GM19397 (cell line): Measurements from ENCODE around the gene RACK1.
"Not testable (repeated sequence)": the region's sequence is repeated elsewhere in the genome, so short reads cannot be mapped to it uniquely, and the experiment has no call there.

Experiments
- ATAC-seq: cut with Tn5 transposase; IDR thresholded peaks from one replicate; pipeline ENCODE4 v1.9.1; 2021; ENCODE audit warnings: mild to moderate bottlenecking, moderate library complexity; ENCODE audit not compliant: unreplicated experiment

The RACK1 gene

GRCh38 chr5:181217111-181217802, 26.4 kb downstream of the RACK1 start:
- no peak for ATAC-seq

GRCh38 chr5:181215997-181216989, 27.4 kb downstream of the RACK1 start:
- ATAC-seq: no peak

DNA sequence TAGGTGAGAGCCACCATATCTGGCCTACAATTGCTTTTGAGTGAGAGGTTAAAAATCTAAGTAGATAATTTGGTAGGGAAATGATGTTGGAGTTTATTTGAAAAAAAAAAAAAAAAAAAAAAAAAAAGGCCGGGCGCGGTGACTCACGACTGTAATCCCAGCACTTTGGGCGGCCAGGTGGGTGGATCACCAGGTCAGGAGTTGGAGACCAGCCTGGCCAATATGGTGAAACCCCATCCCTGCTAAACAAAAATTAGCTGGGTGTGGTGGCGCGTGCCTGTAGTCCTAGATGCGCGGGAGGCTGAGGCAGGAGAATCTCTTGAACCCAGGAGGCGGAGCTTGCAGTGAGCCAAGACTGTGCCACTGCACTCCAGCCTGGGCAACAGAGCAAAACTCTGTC, 29.5 kb downstream of the RACK1 start:
- not testable (repeated sequence) for ATAC-seq

GRCh38 chr5:181212934-181213333, 30.8 kb downstream of the RACK1 start:
- no peak for ATAC-seq

- ATAC-seq: no peak
Measured at GRCh38 chr5:181212080-181212479, 31.6 kb downstream of the RACK1 start.

DNA sequence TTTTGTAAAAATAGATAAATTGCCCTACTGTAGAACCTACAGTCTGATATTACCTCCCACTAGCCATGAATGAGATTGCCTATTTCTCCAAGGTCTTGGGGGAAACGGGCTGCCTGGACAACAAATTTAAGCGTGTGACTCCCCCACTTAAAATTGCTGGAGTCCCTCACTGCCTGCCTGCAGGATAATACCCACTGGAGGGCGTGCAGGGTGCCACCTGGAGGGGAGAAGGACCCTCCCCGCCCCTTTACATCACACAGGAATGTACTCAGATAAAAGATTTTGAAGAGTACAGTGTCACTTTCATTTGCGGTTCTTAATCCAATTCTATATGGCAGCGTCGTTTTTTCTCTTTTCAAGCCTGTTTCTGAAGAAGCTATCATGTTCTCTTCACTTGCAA, 32.5 kb downstream of the RACK1 start:
- no peak for ATAC-seq

DNA sequence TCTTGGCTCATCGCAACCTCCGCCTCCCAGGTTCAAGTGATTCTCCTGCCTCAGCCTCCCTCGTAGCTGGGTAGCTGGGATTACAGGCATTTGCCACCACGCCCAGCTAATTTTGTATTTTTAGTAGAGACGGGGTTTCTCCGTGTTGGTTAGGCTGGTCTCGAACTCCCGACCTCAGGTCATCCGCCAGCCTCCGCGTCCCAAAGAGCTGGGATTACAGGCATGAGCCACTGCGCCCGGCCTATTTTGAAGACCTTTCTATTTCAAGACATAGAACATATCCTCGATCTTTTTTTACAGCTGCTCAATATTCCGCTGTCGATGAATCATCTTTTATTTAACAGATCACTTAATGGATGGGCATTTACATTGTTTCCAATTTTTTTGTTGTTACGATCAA, 33.0 kb downstream of the RACK1 start:
- not testable (repeated sequence) for ATAC-seq

DNA sequence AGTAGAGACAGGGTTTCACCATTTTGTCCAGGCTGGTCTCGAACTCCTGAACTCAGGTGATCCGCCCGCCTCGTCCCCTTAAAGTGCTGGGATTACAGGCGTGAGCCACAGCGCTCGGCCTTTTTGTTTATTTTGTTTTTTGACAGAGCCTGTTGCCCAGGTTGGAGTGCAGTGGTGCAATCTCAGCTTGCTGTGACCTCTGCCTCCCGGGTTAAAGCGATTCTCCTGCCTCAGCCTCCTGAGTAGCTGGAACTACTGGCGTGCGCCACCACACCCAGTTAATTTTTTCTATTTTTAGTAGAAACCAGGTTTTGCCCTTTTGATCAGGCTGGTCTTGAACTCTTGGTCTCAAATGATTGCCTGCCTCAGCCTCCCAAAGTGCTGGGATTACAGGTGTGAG, 33.6 kb downstream of the RACK1 start:
- not testable (repeated sequence) for ATAC-seq

DNA sequence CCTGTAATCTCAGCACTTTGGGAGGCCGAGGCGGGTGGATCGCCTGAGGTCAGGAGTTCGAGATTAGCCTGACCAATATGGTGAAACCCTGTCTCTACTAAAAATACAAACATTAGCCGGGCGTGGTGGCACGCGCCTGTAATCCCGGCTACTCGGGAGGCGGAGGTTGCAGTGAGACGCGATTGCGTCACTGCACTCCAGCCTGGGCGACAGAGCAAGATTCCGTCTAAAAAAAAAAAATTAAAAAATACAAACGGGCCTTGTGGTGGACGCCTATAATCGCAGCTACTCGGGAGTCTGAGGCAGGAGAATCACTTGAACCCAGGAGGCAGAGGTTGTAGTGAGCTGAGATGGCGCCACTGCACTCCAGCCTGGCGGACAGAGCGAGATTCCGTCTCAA, 34.7 kb downstream of the RACK1 start:
- ATAC-seq: not testable (repeated sequence)

DNA sequence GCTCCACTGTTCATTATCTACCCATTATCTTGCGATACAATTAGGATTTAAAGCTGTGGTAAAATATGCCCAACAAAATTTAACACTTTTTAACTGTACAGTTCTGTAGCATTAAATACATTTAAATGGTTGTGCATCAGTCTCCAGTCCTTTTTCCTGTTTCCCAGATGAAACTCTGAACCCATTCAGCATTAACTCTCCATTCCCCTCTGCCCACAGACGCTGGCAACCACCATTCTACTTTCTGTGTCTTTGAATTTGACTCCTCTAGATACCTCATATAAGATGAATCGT, 35.8 kb downstream of the RACK1 start:
- ATAC-seq: no peak

DNA sequence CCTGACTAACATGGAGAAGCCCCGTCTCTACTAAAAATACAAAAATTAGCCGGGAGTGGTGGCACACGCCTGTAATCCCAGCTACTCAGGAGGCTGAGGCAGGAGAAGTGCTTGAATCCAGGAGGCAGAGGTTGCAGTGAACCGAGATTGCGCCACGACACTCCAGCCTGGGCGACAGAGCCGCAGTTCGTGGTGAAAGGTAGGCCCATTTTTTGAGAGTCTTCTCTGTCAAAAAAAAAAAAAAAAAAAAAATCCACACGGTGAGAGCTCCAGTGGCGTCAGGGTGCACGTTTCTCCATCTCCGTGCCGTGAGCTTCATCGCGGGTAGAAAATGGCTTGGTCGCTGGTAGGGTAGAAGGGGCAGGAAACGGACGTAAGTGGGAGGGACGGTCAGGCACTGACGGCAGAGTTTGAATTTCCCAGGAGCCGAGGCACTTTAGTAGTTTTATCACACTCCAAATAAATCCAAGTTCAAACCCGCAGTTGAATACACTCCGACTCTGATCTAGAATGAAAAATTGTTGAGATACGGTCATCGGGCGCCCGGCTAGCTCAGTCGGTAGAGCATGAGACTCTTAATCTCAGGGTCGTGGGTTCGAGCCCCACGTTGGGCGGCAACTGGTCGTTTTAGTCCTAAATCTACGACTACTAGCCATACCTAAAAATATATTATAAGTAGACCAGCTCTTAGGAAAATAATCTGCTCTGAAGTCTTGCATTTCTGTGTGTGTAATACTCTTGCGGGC, 36.3 kb downstream of the RACK1 start:
- ATAC-seq: no peak

GRCh38 chr5:181205761-181206649, 37.7 kb downstream of the RACK1 start:
- no peak for ATAC-seq

- ATAC-seq: no peak
Measured at GRCh38 chr5:181204826-181205760, 38.6 kb downstream of the RACK1 start, which contains the start of gene TRIM7. Gene TRIM7 (minus strand): TSS chr5:181205196. CDS start chr5:181205110, 86 bp downstream.

DNA sequence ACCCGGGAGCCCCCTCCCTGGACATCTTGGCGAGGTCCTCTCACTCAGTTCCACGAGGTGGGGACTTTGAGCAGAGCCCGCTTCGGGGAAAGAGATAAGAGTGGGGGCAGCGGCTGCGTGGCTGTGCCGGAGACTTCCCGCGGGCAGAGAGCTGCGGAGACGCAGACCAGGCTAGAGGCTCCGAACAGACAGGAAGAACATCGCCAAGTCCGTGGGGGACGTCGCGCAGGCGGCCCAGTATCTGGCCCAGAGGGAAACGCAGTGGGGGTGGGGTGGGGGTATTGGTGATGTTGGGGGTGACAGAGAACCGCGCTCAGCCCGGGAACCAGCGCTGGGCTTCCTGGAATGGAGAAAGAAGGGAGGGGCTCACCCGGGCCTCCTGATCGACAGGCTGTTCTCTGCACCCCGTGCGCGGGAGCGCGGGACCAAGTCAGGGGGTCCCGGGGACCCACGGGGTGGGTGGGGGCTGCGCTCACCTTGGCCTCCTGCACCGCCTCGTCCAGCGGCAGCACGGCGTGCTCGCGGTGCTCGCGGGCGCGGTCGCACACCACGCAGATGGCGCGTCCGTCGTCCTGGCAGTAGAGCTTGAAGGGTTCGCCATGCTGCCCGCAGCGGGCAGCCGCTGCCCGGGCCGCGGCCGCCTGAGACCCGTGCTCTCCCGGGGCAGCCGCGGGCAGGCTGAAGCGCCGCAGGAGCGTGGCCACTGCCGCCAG, 39.4 kb downstream of the RACK1 start:
- ATAC-seq: no peak

- no peak for ATAC-seq
Measured at GRCh38 chr5:181203777-181204112, 40.0 kb downstream of the RACK1 start.

- no peak for ATAC-seq
Measured at GRCh38 chr5:181203093-181203711, 40.5 kb downstream of the RACK1 start.

DNA sequence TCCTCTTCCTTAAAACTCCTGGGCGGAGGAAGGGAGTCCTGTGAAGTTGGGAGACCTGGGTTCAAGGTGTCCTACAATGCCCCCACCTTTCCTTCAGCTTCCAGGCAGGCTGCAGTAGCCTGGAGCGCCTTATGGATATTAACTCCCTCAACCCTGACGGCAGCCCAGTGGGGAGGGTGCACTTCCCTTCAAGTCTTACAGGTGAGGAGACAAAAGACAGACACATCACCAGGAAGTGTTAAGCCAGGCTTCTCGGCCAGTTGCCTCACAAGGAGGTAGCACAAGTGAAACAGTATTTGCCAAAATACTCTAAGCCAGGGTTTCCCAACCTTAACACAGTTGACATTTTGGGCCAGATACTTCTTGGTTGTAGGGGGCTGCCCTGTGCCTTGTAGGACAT, 42.9 kb downstream of the RACK1 start:
- ATAC-seq: no peak

- no peak for ATAC-seq
Measured at GRCh38 chr5:181199881-181200638, 43.6 kb downstream of the RACK1 start.
